HCT116 (cell line): ENCODE data around the gene IQCH. TPM values are rescaled to one million over a fixed set of nuclear protein-coding genes. Genes with fewer than 3 reads are reported as not detected.

Experiments used
- ATAC-seq: fragments of 200-7000 bp; cut with Tn5 transposase; 2 replicates; pipeline ENCODE4 v1.9.1; 2020; ENCODE audit warnings: mild to moderate bottlenecking, moderate library complexity
- BruUV-seq: library from RNA; stranded (reverse); fragments of 400-500 nt; replicated peaks from 2 replicates; lab custom pipeline; 2021; lab: Mats Ljungman, UMichigan
- CTCF ChIA-PET: fragments of 300-600 bp; sonication (Branson Sonifier 250); formaldehyde crosslinking; loops from one replicate; lab custom pipeline; 2021; ENCODE audit warnings: antibody characterized with exemption; lab: Charles Lee
- POLR2A ChIA-PET: fragments of 300-600, 350-600 bp; sonication (Branson Sonifier 250); formaldehyde crosslinking; loops from one replicate; lab custom pipeline; 2021; ENCODE audit warnings: antibody characterized with exemption; lab: Charles Lee
- RAD21 ChIA-PET, 2 experiments: fragments of 300-600 bp; sonication (Branson Sonifier 250); formaldehyde crosslinking; loops; one replicate each; lab custom pipeline; 2023; ENCODE audit warnings: low total read pairs in 2 of 2; ENCODE audit not compliant: uncharacterized antibody in 2 of 2, unreplicated experiment in 2 of 2, low non-redundant PET in 1 of 2; lab: Charles Lee
- DNase-seq: peaks from one replicate; pipeline ENCODE4 v3.0.0-alpha.2; 2010; ENCODE audit warnings: low read depth, low spot score
- H2AFZ ChIP-seq: fragments of 200-600 bp; shearing (Covaris generic), sonication (generic); 2 replicates; pipeline ENCODE4 v1.6.1; 2017; ENCODE audit warnings: low read depth, mixed run types, mixed read lengths, antibody characterized with exemption, low read length; ENCODE audit not compliant: poor library complexity, severe bottlenecking
- H3K27ac ChIP-seq: 2 replicates; pipeline ENCODE4 v1.5.1; 2012; ENCODE audit warnings: low read depth, low read length
- H3K27me3 ChIP-seq: fragments of 200-600 bp; sonication (generic); 2 replicates; pipeline ENCODE4 v1.6.1; 2016; ENCODE audit warnings: mixed run types, low read length, mixed read lengths; ENCODE audit not compliant: insufficient read depth
- H3K36me3 ChIP-seq, 2 experiments: fragments of 200-500 bp in 1 of 2; fragments of 200-600 bp in 1 of 2; sonication (Bioruptor generic) in 1 of 2; sonication (generic) in 1 of 2; 2 replicates each; pipeline versions ENCODE4 v1.5.1 to v1.6.1; 2014 to 2016; ENCODE audit warnings: low read length in 2 of 2, inconsistent platforms in 1 of 2, mixed read lengths in 1 of 2, mixed run types in 1 of 2; ENCODE audit not compliant: insufficient read depth in 2 of 2, control insufficient read depth in 1 of 2
- H3K4me1 ChIP-seq, 2 experiments: fragments of 200-600 bp in 1 of 2; sonication (generic) in 1 of 2; 2 replicates each; pipeline versions ENCODE4 v1.5.1 to v1.6.1; 2012 to 2017; ENCODE audit warnings: low read length in 2 of 2, inconsistent platforms in 1 of 2, mild to moderate bottlenecking in 1 of 2, mixed read lengths in 1 of 2, mixed run types in 1 of 2, moderate library complexity in 1 of 2; ENCODE audit not compliant: insufficient read depth in 2 of 2, control insufficient read depth in 1 of 2
- H3K4me2 ChIP-seq: fragments of 200-600 bp; sonication (generic); 2 replicates; pipeline ENCODE4 v1.6.1; 2017; ENCODE audit warnings: mixed run types, low read length, mixed read lengths
- H3K4me3 ChIP-seq, 2 experiments: fragments of 200-600 bp in 1 of 2; sonication (generic) in 1 of 2; replicated peaks in 1 of 2; 2 replicates each; pipeline ENCODE4 v1.5.1; 2011 to 2016; ENCODE audit warnings: low read length in 2 of 2, control low read depth in 1 of 2, low read depth in 1 of 2, mild to moderate bottlenecking in 1 of 2, mixed read lengths in 1 of 2, mixed run types in 1 of 2
- H3K79me2 ChIP-seq: fragments of 200-600 bp; sonication (generic); 2 replicates; pipeline ENCODE4 v1.6.1; 2017; ENCODE audit warnings: mild to moderate bottlenecking, mixed run types, low read length, moderate library complexity, mixed read lengths; ENCODE audit not compliant: insufficient read depth
- H3K9ac ChIP-seq: fragments of 200-600 bp; sonication (generic); 2 replicates; pipeline ENCODE4 v1.6.1; 2016; ENCODE audit warnings: low read length, mixed read lengths
- H3K9me2 ChIP-seq: fragments of 200-600 bp; sonication (generic), shearing (Covaris generic); 2 replicates; pipeline ENCODE4 v1.6.1; 2017; ENCODE audit warnings: mixed run types, mild to moderate bottlenecking, moderate library complexity; ENCODE audit not compliant: insufficient read depth
- H3K9me3 ChIP-seq, 2 experiments: fragments of 200-500 bp in 1 of 2; fragments of 200-600 bp in 1 of 2; sonication (Bioruptor generic) in 1 of 2; sonication (generic) in 1 of 2; 2 replicates each; pipeline ENCODE4 v1.6.1; 2014 to 2017; ENCODE audit warnings: low read length in 2 of 2, mixed read lengths in 2 of 2, inconsistent platforms in 1 of 2, low read depth in 1 of 2, mild to moderate bottlenecking in 1 of 2, mixed run types in 1 of 2, moderate library complexity in 1 of 2; ENCODE audit not compliant: control insufficient read depth in 1 of 2, insufficient read depth in 1 of 2
- H4K20me1 ChIP-seq: fragments of 200-600 bp; sonication (generic), shearing (Covaris generic); 2 replicates; pipeline ENCODE4 v1.6.1; 2017; ENCODE audit warnings: mixed run types, mild to moderate bottlenecking, moderate library complexity; ENCODE audit not compliant: insufficient read depth
- CBX3 ChIP-seq: IDR thresholded peaks from 2 replicates; pipeline ENCODE4 v1.6.1; 2012; ENCODE audit warnings: low read depth
- CEBPB ChIP-seq: IDR thresholded peaks from 2 replicates; pipeline ENCODE4 v1.6.1; 2012; ENCODE audit warnings: low read depth
- CTCF ChIP-seq, 3 experiments: fragments of 200-600 bp in 1 of 3; sonication (generic) in 1 of 3; IDR thresholded peaks in 2 of 3; conservative IDR thresholded peaks in 1 of 3; 2 replicates each; pipeline ENCODE4 v1.5.1; 2012 to 2017; ENCODE audit warnings: low read depth in 2 of 3, low read length in 2 of 3, antibody characterized with exemption in 1 of 3, borderline replicate concordance in 1 of 3, control low read depth in 1 of 3, mild to moderate bottlenecking in 1 of 3, mixed read lengths in 1 of 3, mixed run types in 1 of 3, moderate library complexity in 1 of 3; ENCODE audit not compliant: insufficient read depth in 1 of 3
- EGR1 ChIP-seq: IDR thresholded peaks from 2 replicates; pipeline ENCODE4 v1.6.1; 2012; ENCODE audit warnings: low read depth
- ELF1 ChIP-seq: IDR thresholded peaks from 2 replicates; pipeline ENCODE4 v1.6.1; 2012; ENCODE audit warnings: low read depth, borderline replicate concordance
- EZH2phosphoT487 ChIP-seq: fragments of 200-600 bp; IDR thresholded peaks from 2 replicates; pipeline ENCODE4 v1.6.1; 2018; ENCODE audit warnings: antibody characterized with exemption, borderline replicate concordance
- FOSL1 ChIP-seq: IDR thresholded peaks from 2 replicates; pipeline ENCODE4 v1.6.1; 2012; ENCODE audit warnings: low read depth
- JUND ChIP-seq: IDR thresholded peaks from 2 replicates; pipeline ENCODE4 v1.6.1; 2012
- MAX ChIP-seq: IDR thresholded peaks from 2 replicates; pipeline ENCODE4 v1.6.1; 2012
- POLR2A ChIP-seq: IDR thresholded peaks from 2 replicates; pipeline ENCODE4 v1.7.0; 2011; ENCODE audit warnings: borderline replicate concordance; ENCODE audit not compliant: insufficient read depth, insufficient read length; ENCODE audit errors: extremely low read depth
- POLR2AphosphoS5 ChIP-seq: IDR thresholded peaks from 2 replicates; pipeline ENCODE4 v1.6.1; 2011; ENCODE audit warnings: mild to moderate bottlenecking, low read depth, low read length, moderate library complexity
- RAD21 ChIP-seq: IDR thresholded peaks from 2 replicates; pipeline ENCODE4 v1.6.1; 2012; ENCODE audit warnings: low read depth, mild to moderate bottlenecking
- SIN3A ChIP-seq: IDR thresholded peaks from 2 replicates; pipeline ENCODE4 v1.6.1; 2012; ENCODE audit warnings: low read depth
- SP1 ChIP-seq: IDR thresholded peaks from 2 replicates; pipeline ENCODE4 v1.6.1; 2012; ENCODE audit warnings: low read depth
- SRF ChIP-seq: IDR thresholded peaks from 2 replicates; pipeline ENCODE4 v1.6.1; 2012; ENCODE audit warnings: low read depth
- YY1 ChIP-seq: IDR thresholded peaks from 2 replicates; pipeline ENCODE4 v1.6.1; 2011; ENCODE audit warnings: low read length, low read depth, moderate library complexity, mild to moderate bottlenecking; ENCODE audit not compliant: insufficient replicate concordance; ENCODE audit errors: extremely low read depth
- ZBTB33 ChIP-seq: IDR thresholded peaks from 2 replicates; pipeline ENCODE4 v1.6.1; 2011; ENCODE audit warnings: mild to moderate bottlenecking, low read length, moderate library complexity; ENCODE audit not compliant: insufficient replicate concordance; ENCODE audit errors: extremely low read depth
- ZNF274 ChIP-seq: fragments of 200-500 bp; sonication (Bioruptor generic); IDR thresholded peaks from 2 replicates; pipeline ENCODE4 v1.6.1; 2014; ENCODE audit warnings: mild to moderate bottlenecking, low read depth, low read length, inconsistent platforms
- intact Hi-C: fragments of 100-400 bp; cut with micrococcal nuclease; formaldehyde crosslinking; loops from 2 replicates; pipeline ENCODE4 v1.10.0; 2022
- total RNA-seq: library from RNA; stranded (reverse); gene quantifications from one replicate; pipeline ENCODE4 v1.2.1, GENCODE V29; 2021; ENCODE audit not compliant: unreplicated experiment
- TF ChIP-seq, protein P1 (sequence below): IDR thresholded peaks from 2 replicates; pipeline ENCODE4 v1.6.1; 2012

The IQCH gene
- total RNA-seq, 1 experiment from 2014 or later: 4.6 TPM

DNA sequence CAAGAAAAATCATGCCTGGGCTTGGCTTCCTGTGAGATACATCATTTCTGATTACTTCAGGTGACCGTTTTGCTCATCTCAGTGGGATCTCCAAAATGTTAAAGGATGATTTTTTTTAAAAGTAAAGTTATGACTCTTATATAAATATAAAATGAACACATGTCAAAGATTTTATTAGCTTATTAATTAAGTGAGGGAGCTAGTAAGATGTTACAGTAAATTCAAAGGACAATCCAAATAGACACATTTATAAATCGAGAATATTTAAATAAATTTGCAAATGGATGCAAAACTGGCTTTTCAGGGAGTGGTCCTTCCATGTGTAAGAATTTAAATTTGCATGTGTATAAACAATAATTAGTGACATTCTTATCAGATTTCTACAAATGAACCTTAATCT, 87.0 kb downstream of the IQCH start:
- no peak for ATAC-seq
- intact Hi-C loops: no loop called here
- ChIA-PET POLR2A (no interaction called here), RAD21 (no interaction called here), CTCF (no interaction called here)
- Histone ChIP-seq H4K20me1 (no peaks in the 10 kb centered on the region), H3K79me2 (no peaks in the 10 kb centered on the region), H3K9me2 (no peaks in the 10 kb centered on the region), H3K27ac (no peak overlapping the region), H3K9ac (no peak overlapping the region), H3K36me3 (no peaks in the 10 kb centered on the region), H3K4me1 (no peaks in the 10 kb centered on the region), H3K9me3 (no peaks in the 10 kb centered on the region), H2AFZ (no peak overlapping the region), H3K4me2 (no peak overlapping the region), H3K27me3 (no peaks in the 10 kb centered on the region), H3K4me3 (no peak overlapping the region)
- no peak for DNase-seq
- BruUV-seq: no TSS peak
- no peak for TF ChIP-seq FOSL1
- no peak for TF ChIP-seq SIN3A
- no peak for TF ChIP-seq ELF1
- TF ChIP-seq CBX3: no peak
- TF ChIP-seq, protein P1, sequence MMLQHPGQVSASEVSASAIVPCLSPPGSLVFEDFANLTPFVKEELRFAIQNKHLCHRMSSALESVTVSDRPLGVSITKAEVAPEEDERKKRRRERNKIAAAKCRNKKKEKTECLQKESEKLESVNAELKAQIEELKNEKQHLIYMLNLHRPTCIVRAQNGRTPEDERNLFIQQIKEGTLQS: no peak
- no peak for TF ChIP-seq EGR1
- TF ChIP-seq JUND: no peak
- TF ChIP-seq SP1: no peak
- TF ChIP-seq POLR2AphosphoS5: no peak
- no peak for TF ChIP-seq ZNF274
- no peak for TF ChIP-seq MAX
- TF ChIP-seq CTCF (IDR thresholded peaks at IDR 0.05 in 2 of 3, conservative IDR thresholded peaks at IDR 0.05 in 1 of 3; ENCODE audit: borderline replicate concordance in 1 of 3, insufficient read depth in 1 of 3, low read depth in 2 of 3, low read length in 2 of 3): no peak
- TF ChIP-seq ZBTB33: no peak
- TF ChIP-seq POLR2A: no peak
- no peak for TF ChIP-seq YY1
- no peak for TF ChIP-seq EZH2phosphoT487
- TF ChIP-seq RAD21: no peak
- no peak for TF ChIP-seq CEBPB
- no peak for TF ChIP-seq SRF
